Activated naive CD4-positive, alpha-beta T cell treated with anti-CD3 and anti-CD28 coated beads, Interleukin-2, amount 10 ng/mL, durations not matched to agents 7 days and 5 days (primary cell): ENCODE measurements around the gene IL1RAPL1.

Experiments used
- CTCF ChIA-PET: fragments of 350-600 bp; sonication (Branson Sonifier 250); formaldehyde crosslinking; loops from one replicate; lab custom pipeline; 2021; ENCODE audit warnings: antibody characterized with exemption; lab: Charles Lee
- DNase-seq: peaks from one replicate; pipeline ENCODE4 v3.0.0-alpha.2; 2020
- H3K27ac Mint-ChIP-seq: one replicate; pipeline ENCODE4 v1.8.0; 2021; ENCODE audit warnings: mild to moderate bottlenecking, moderate library complexity, mixed read lengths
- H3K27me3 Mint-ChIP-seq: one replicate; pipeline ENCODE4 v1.8.0; 2021; ENCODE audit warnings: mild to moderate bottlenecking, mixed read lengths
- H3K36me3 Mint-ChIP-seq: one replicate; pipeline ENCODE4 v1.8.0; 2021; ENCODE audit warnings: mixed read lengths
- H3K4me1 Mint-ChIP-seq: one replicate; pipeline ENCODE4 v1.8.0; 2021; ENCODE audit warnings: mixed read lengths
- H3K4me3 Mint-ChIP-seq: one replicate; pipeline ENCODE4 v1.8.0; 2021; ENCODE audit warnings: mild to moderate bottlenecking, moderate library complexity, mixed read lengths
- H3K9me3 Mint-ChIP-seq: one replicate; pipeline ENCODE4 v1.8.0; 2021; ENCODE audit warnings: mixed read lengths

The IL1RAPL1 gene

DNA sequence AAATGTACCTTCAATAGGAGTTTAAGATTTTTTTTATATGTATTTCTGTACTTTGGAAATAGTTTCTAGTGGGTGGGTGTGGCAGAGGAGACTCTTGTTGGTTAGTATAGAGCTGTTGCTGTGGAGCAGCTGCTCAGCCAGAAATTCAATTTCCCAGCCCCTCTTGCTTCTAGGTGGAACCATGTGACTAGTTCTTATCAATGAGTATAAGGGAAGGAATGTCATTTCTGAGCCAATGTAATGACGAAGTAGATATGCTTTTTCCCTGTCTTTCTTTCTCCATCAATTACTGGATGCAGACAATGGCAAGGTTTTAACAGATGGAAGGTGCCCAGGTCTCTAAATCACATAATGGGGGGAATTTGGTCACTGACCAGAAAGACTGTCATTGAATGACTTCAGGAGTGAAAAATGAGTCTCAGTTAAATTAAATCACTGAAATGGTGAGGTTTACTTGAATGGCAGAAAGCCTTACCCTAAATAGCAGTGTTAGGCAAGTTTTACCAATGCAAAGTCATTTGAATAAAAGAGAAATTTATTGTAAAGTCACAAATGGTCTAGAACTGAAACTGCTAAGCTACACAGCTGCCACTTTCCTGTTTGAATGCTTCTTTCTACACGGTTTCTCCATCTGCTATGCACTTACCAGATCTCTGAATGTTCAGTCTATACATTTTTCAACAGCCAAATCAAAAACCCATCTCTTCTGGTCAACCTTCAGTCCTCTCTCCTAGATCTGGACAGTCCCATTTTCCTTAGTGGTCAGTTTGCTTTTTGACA lies 832.7 kb downstream of the IL1RAPL1 start:
- no peak for DNase-seq
- H3K9me3 Mint-ChIP-seq = no peaks in the 10 kb centered on the region
- no peaks in the 10 kb centered on the region for H3K4me1 Mint-ChIP-seq
- no peak overlapping the region for H3K4me3 Mint-ChIP-seq
- H3K36me3 Mint-ChIP-seq = no peaks in the 10 kb centered on the region
- H3K27ac Mint-ChIP-seq = no peak overlapping the region
- CTCF ChIA-PET = no interaction called here
- H3K27me3 Mint-ChIP-seq = no peaks in the 10 kb centered on the region

DNA sequence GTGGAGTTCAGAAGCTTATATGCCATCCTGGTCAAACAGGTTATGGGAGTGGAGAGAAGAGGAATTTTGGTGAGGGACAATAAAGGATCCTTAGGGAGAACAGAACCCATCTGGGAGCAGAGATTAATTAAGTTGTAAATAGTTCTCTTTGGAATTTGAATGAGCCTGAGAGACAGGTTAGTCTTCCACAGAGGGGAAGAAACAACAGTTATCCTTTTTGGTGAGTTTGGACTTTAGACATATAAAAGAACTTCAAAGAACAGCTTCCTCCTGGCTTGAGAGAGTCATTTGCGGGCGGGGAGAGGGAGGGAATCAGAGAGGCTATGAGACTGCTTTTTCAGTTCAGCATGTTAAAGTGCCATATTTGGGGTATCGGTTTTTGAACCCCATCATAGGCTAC lies 834.8 kb downstream of the IL1RAPL1 start:
- Mint-ChIP-seq H3K36me3 (no peaks in the 10 kb centered on the region), H3K4me1 (no peaks in the 10 kb centered on the region), H3K4me3 (no peak overlapping the region), H3K9me3 (no peaks in the 10 kb centered on the region), H3K27ac (peak overlapping the region; percentile 45), H3K27me3 (no peaks in the 10 kb centered on the region)
- CTCF ChIA-PET = no interaction called here
- no peak for DNase-seq

DNA sequence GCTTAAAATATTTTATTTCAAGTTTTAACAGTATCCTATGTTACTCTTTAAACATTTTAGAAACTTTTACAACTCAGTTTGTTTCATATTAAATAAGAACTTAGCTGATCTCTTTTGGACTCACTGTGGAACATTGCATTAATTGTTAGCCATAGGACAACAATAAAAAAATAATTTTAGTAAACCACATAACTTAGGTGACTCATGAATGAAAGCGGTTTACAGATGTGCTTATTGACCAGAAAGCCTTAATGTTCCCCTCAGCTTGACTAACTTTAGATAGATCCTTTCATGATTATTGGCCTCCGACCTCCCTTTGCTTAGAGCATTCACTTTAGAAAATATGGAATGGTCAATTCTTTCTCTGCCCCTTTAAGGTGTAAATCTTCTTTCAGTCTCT lies 844.6 kb downstream of the IL1RAPL1 start:
- Mint-ChIP-seq H3K27me3 (no peaks in the 10 kb centered on the region), H3K9me3 (no peaks in the 10 kb centered on the region), H3K27ac (no peak overlapping the region), H3K36me3 (no peaks in the 10 kb centered on the region), H3K4me1 (no peaks in the 10 kb centered on the region), H3K4me3 (no peak overlapping the region)
- DNase-seq = no peak
- CTCF ChIA-PET = no interaction called here

DNA sequence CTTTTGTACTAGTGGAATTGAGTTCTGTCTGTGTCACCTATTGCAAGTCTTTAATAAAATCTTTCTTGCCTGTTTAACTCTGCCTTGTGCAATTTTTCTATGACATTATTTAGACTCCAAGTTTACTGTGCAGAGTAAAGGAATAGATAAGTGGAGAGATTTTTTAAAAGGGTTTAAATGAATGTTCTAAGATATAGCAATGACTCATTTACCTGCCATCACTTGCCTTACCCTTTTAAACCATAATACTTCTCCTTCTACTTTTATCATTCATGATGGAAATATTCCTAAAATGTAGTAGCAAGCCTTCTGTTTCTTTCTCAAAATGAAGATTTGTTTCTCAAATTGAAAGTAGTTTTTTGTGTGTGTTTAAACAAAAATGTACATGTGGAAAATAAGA lies 845.3 kb downstream of the IL1RAPL1 start:
- Mint-ChIP-seq H3K36me3 (no peaks in the 10 kb centered on the region), H3K4me3 (no peak overlapping the region), H3K4me1 (no peaks in the 10 kb centered on the region), H3K27ac (no peak overlapping the region), H3K27me3 (no peaks in the 10 kb centered on the region), H3K9me3 (no peaks in the 10 kb centered on the region)
- no peak for DNase-seq
- CTCF ChIA-PET = no interaction called here

DNA sequence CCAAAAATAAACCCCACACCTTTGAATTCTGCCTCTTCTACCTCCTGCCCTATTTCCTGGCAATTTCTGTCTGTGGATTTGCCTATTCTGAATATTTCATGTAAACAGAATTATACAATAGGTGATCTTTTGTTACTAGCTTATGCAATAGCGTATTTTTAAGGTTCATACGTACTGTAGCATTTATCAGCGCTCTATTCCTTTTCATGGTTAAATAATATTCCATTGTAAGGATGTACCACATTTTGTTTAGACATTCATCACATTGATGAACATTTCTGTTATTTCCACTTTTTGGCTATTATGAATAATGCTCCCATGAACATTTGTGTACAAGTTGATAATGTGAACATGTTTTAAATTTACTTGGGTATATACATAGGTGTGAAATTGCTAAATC lies 847.7 kb downstream of the IL1RAPL1 start:
- H3K27ac Mint-ChIP-seq = no peak overlapping the region
- no peaks in the 10 kb centered on the region for H3K36me3 Mint-ChIP-seq
- H3K4me3 Mint-ChIP-seq = no peak overlapping the region

DNA sequence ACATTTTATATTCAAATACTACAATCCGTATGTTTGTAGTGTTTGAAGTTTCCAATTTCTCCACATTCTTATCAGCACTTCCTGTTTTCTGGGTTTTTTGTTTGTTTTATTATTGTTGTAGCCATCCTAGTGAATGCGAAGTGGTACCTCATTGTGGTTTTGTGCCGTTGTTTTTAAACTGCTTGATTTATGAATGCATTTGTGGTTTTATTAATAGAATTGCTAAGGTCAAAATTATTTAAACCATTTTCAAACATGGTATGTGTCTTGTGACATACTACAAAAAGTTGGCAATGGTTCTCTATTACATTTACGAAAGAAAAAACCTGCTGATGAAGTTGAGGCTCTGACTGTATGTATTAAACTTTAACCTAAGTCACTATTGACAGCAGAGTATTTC lies 848.1 kb downstream of the IL1RAPL1 start:
- no peak overlapping the region for H3K4me3 Mint-ChIP-seq
- no peaks in the 10 kb centered on the region for H3K9me3 Mint-ChIP-seq
- CTCF ChIA-PET = no interaction called here
- H3K4me1 Mint-ChIP-seq = no peaks in the 10 kb centered on the region
- H3K36me3 Mint-ChIP-seq = no peaks in the 10 kb centered on the region
- DNase-seq = no peak
- no peaks in the 10 kb centered on the region for H3K27me3 Mint-ChIP-seq
- H3K27ac Mint-ChIP-seq = no peak overlapping the region

More for the DNA sequence above, 847.7 kb downstream of the IL1RAPL1 start:
- no peak for DNase-seq
- no peaks in the 10 kb centered on the region for H3K27me3 Mint-ChIP-seq
- H3K4me1 Mint-ChIP-seq = no peaks in the 10 kb centered on the region
- no peaks in the 10 kb centered on the region for H3K9me3 Mint-ChIP-seq
- CTCF ChIA-PET = no interaction called here

DNA sequence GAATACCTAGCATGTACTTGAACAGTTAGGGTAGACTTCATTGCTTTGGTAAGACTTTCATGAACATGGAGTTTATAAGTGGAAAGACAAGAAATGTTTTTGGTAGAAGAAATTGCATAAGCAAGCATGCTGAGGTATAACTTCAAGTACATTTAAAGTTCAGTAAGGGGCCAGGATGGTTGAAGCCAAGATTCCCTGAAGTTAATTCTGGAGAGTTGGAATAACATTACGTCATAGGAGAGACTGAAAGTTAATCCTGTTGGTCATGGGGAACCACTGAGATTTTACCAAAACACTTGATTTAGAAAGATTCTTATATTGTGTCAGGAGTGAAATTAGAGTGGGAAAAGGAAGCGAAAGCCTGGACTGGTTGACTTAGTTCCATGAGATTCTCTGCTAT lies 860.6 kb downstream of the IL1RAPL1 start:
- CTCF ChIA-PET = no interaction called here
- H3K4me1 Mint-ChIP-seq = no peaks in the 10 kb centered on the region
- no peak overlapping the region for H3K27ac Mint-ChIP-seq
- H3K27me3 Mint-ChIP-seq = no peaks in the 10 kb centered on the region
- DNase-seq = no peak
- H3K4me3 Mint-ChIP-seq = no peak overlapping the region
- no peaks in the 10 kb centered on the region for H3K9me3 Mint-ChIP-seq
- no peaks in the 10 kb centered on the region for H3K36me3 Mint-ChIP-seq

DNA sequence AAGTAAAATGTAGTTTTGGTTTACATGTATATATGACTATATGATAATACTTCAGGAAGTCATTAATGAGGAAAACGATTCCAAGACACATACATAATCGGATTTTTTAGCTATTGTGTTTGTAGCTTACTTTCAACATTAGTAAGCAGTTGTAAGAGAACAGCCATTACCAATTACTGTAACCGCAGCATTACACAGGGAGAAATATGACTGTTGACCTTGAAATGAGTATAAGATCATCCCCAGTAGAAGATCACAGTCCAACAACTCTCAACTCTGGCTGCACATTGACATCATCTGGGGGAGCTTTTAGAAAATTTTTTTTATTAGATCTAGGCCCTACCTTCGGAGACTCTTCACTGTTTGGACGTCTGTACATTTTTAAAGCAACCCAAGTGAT lies 866.1 kb downstream of the IL1RAPL1 start:
- CTCF ChIA-PET = no interaction called here
- H3K9me3 Mint-ChIP-seq = no peaks in the 10 kb centered on the region
- no peak for DNase-seq
- no peaks in the 10 kb centered on the region for H3K36me3 Mint-ChIP-seq
- no peak overlapping the region for H3K27ac Mint-ChIP-seq
- no peaks in the 10 kb centered on the region for H3K4me1 Mint-ChIP-seq
- no peak overlapping the region for H3K4me3 Mint-ChIP-seq
- no peaks in the 10 kb centered on the region for H3K27me3 Mint-ChIP-seq

DNA sequence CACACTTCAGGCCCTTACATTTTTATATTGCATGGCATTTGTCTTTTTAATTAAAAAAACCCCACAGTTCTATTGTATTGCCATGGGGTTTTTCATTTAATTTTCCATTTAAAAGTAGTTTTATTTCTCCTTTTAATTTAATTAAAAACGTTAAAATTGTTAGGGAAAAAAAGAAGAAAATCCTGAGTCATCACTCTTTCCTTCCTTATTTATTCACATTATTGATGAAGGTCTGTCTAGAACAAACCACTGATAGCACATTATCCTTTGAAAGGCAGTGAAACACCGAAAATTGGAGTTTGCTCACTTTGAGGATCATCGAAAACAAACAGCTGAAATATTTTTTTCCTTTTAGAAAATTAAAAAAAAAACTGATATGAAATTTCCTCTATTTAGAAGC lies 868.5 kb downstream of the IL1RAPL1 start:
- no peaks in the 10 kb centered on the region for H3K4me1 Mint-ChIP-seq
- H3K27ac Mint-ChIP-seq = no peak overlapping the region
- H3K36me3 Mint-ChIP-seq = no peaks in the 10 kb centered on the region
- no peaks in the 10 kb centered on the region for H3K27me3 Mint-ChIP-seq
- H3K9me3 Mint-ChIP-seq = peaks cover 2% of the 10 kb centered on the region
- DNase-seq = no peak
- H3K4me3 Mint-ChIP-seq = no peak overlapping the region
- CTCF ChIA-PET = no interaction called here

DNA sequence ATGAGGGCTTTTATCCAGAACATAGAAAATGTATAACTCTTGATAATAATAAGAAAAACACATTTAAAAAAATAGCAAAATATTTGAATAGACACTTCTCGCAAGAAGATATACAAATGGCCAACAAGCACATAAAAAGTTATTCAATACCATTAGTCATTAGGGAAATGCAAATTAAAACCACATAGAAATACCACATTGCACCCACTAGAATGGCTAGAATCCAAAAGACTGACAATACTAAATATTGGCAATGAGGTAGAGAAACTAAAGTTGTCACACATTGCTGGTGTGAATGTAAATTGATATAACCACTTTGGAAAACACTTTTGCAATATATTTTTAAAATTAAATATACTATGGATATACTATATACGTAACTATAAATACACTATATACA lies 873.8 kb downstream of the IL1RAPL1 start:
- CTCF ChIA-PET = no interaction called here
- H3K27ac Mint-ChIP-seq = no peak overlapping the region

DNA sequence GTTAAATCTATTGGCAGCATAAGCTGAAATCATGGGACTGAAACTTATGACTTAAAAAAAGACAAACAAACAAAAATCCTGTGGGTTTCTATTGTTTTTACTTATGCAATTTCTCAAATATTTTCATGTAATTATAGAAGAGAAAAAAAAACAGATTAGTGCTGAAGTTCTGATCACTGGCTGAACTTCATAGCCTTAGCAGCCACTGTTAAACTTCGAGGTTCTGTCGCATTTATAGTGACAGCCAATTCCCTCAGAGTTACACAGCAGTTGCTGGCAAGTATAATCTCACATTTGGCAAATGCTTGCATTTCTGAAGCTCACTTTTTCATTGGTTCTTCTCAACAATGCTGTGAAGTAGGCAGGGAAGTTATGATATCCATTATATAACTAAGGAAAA lies 879.2 kb downstream of the IL1RAPL1 start:
- DNase-seq = no peak
- H3K36me3 Mint-ChIP-seq = no peaks in the 10 kb centered on the region
- no peak overlapping the region for H3K27ac Mint-ChIP-seq
- peaks cover 2% of the 10 kb centered on the region for H3K9me3 Mint-ChIP-seq
- CTCF ChIA-PET = no interaction called here
- H3K4me3 Mint-ChIP-seq = no peak overlapping the region
- no peaks in the 10 kb centered on the region for H3K27me3 Mint-ChIP-seq
- no peaks in the 10 kb centered on the region for H3K4me1 Mint-ChIP-seq

More for the DNA sequence above, 873.8 kb downstream of the IL1RAPL1 start:
- Mint-ChIP-seq H3K27me3 (no peaks in the 10 kb centered on the region), H3K4me3 (no peak overlapping the region), H3K4me1 (no peaks in the 10 kb centered on the region), H3K36me3 (no peaks in the 10 kb centered on the region), H3K9me3 (peaks cover 4% of the 10 kb centered on the region)
- DNase-seq = no peak

DNA sequence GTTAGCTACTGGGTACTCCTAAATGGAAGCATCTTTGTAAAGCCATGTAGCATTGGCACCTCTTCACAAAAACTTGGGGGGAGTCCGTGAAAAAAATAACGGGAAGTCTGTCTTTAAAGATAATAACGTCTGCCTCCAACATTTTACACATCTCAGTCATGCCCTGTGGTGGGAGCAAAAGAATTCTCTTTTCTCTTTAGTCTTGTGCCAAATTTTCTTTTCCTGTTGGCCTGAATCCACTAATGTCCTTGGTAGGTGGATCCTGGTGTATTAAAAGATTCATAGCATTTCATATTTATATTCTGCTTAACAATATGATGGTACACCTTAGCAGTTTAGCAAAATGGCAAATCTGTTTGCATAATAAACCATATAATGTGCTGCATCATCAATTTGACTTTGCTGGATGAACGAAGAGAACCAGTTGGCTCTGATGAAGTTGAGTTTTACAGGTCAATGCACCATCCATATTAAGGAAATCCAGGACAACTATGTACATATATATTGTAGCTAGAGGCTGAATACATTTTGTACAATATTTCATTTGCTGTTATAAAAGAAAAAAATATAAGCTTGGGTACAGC lies 881.8 kb downstream of the IL1RAPL1 start:
- peaks cover 2% of the 10 kb centered on the region for H3K9me3 Mint-ChIP-seq
- CTCF ChIA-PET = no interaction called here
- no peaks in the 10 kb centered on the region for H3K27me3 Mint-ChIP-seq
- no peaks in the 10 kb centered on the region for H3K4me1 Mint-ChIP-seq
- H3K27ac Mint-ChIP-seq = no peak overlapping the region
- no peak for DNase-seq
- H3K36me3 Mint-ChIP-seq = no peaks in the 10 kb centered on the region
- H3K4me3 Mint-ChIP-seq = no peak overlapping the region

DNA sequence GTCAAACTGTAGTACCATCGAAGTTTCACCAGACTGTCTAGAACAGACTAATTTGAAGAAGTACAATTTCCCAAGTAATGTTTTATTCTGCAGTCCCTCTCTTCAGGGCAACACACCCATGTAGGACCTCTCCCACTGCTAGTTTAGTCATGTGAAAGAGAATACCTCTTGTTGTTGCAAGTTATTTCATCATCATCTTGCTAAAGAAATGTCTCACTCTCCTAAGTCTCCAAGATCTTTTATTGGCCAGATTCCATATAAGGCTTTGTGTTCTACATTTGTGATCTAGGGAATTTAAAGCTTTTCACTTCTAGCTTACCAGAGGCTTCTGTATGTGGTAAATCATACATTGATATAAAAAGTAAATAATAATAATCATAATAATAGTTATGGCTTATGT lies 882.8 kb downstream of the IL1RAPL1 start:
- no peaks in the 10 kb centered on the region for H3K9me3 Mint-ChIP-seq
- H3K4me3 Mint-ChIP-seq = no peak overlapping the region
- CTCF ChIA-PET = no interaction called here
- H3K27ac Mint-ChIP-seq = no peak overlapping the region
- no peaks in the 10 kb centered on the region for H3K36me3 Mint-ChIP-seq
- no peaks in the 10 kb centered on the region for H3K27me3 Mint-ChIP-seq
- no peaks in the 10 kb centered on the region for H3K4me1 Mint-ChIP-seq
- no peak for DNase-seq

DNA sequence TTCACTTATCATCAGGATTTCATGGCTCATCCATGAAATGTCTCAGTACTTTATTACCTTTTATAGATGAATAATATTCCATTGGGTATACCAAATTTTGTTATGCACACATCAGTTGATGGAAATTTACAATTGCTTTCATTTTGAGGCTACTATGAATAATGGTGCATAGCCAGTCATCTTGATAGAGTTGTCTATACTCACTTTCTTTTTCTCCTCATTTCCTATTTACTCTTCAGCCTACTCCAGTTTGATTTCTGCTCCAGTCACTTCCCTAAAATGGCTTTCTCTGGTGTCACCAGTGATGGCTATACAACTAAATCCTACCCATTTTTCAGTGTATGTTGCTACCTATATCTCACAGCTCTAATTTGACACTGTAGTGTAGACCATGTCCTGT lies 884.6 kb downstream of the IL1RAPL1 start:
- Mint-ChIP-seq H3K4me3 (no peak overlapping the region), H3K9me3 (no peaks in the 10 kb centered on the region), H3K27me3 (no peaks in the 10 kb centered on the region), H3K27ac (no peak overlapping the region), H3K36me3 (no peaks in the 10 kb centered on the region), H3K4me1 (no peaks in the 10 kb centered on the region)
- CTCF ChIA-PET = no interaction called here
- DNase-seq = no peak

DNA sequence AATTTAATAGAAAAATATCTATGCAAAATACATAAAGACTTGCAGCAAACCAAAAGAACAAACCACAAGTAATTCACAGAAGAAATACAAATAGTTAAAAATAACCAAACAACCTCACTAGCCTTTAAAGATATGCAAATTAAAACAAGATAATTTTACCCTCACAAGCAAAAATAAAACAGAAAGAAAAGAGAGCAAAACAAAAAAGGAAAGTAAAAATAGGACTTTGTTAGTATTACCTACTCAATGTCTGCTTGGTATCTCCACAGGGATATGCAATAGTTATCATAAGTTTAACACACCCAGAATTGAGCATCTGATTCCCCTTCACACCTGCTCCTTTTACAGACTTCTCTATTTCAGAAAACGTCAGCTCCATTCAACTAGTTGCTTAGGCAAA lies 890.6 kb downstream of the IL1RAPL1 start:
- H3K4me3 Mint-ChIP-seq = no peak overlapping the region
- no peaks in the 10 kb centered on the region for H3K36me3 Mint-ChIP-seq
- no peaks in the 10 kb centered on the region for H3K4me1 Mint-ChIP-seq
- CTCF ChIA-PET = no interaction called here
- no peaks in the 10 kb centered on the region for H3K27me3 Mint-ChIP-seq
- no peak for DNase-seq
- H3K9me3 Mint-ChIP-seq = no peaks in the 10 kb centered on the region
- no peak overlapping the region for H3K27ac Mint-ChIP-seq
